HCT116 (cell line): ENCODE data around the gene AUTS2. TPM values are rescaled to one million over a fixed set of nuclear protein-coding genes. Genes with fewer than 3 reads are reported as not detected.

Experiments
- ATAC-seq: fragments of 200-7000 bp; cut with Tn5 transposase; 2 replicates; pipeline ENCODE4 v1.9.1; 2020; ENCODE audit warnings: mild to moderate bottlenecking, moderate library complexity
- BruUV-seq: library from RNA; stranded (reverse); fragments of 400-500 nt; replicated peaks from 2 replicates; lab custom pipeline; 2021; lab: Mats Ljungman, UMichigan
- CTCF ChIA-PET: fragments of 300-600 bp; sonication (Branson Sonifier 250); formaldehyde crosslinking; loops from one replicate; lab custom pipeline; 2021; ENCODE audit warnings: antibody characterized with exemption; lab: Charles Lee
- POLR2A ChIA-PET: fragments of 300-600, 350-600 bp; sonication (Branson Sonifier 250); formaldehyde crosslinking; loops from one replicate; lab custom pipeline; 2021; ENCODE audit warnings: antibody characterized with exemption; lab: Charles Lee
- RAD21 ChIA-PET, 2 experiments: fragments of 300-600 bp; sonication (Branson Sonifier 250); formaldehyde crosslinking; loops; one replicate each; lab custom pipeline; 2023; ENCODE audit warnings: low total read pairs in 2 of 2; ENCODE audit not compliant: uncharacterized antibody in 2 of 2, unreplicated experiment in 2 of 2, low non-redundant PET in 1 of 2; lab: Charles Lee
- DNase-seq: peaks from one replicate; pipeline ENCODE4 v3.0.0-alpha.2; 2010; ENCODE audit warnings: low read depth, low spot score
- H2AFZ ChIP-seq: fragments of 200-600 bp; shearing (Covaris generic), sonication (generic); 2 replicates; pipeline ENCODE4 v1.6.1; 2017; ENCODE audit warnings: low read depth, mixed run types, mixed read lengths, antibody characterized with exemption, low read length; ENCODE audit not compliant: poor library complexity, severe bottlenecking
- H3K27ac ChIP-seq: 2 replicates; pipeline ENCODE4 v1.5.1; 2012; ENCODE audit warnings: low read depth, low read length
- H3K27me3 ChIP-seq: fragments of 200-600 bp; sonication (generic); 2 replicates; pipeline ENCODE4 v1.6.1; 2016; ENCODE audit warnings: mixed run types, low read length, mixed read lengths; ENCODE audit not compliant: insufficient read depth
- H3K36me3 ChIP-seq, 2 experiments: fragments of 200-500 bp in 1 of 2; fragments of 200-600 bp in 1 of 2; sonication (Bioruptor generic) in 1 of 2; sonication (generic) in 1 of 2; 2 replicates each; pipeline versions ENCODE4 v1.5.1 to v1.6.1; 2014 to 2016; ENCODE audit warnings: low read length in 2 of 2, inconsistent platforms in 1 of 2, mixed read lengths in 1 of 2, mixed run types in 1 of 2; ENCODE audit not compliant: insufficient read depth in 2 of 2, control insufficient read depth in 1 of 2
- H3K4me1 ChIP-seq, 2 experiments: fragments of 200-600 bp in 1 of 2; sonication (generic) in 1 of 2; 2 replicates each; pipeline versions ENCODE4 v1.5.1 to v1.6.1; 2012 to 2017; ENCODE audit warnings: low read length in 2 of 2, inconsistent platforms in 1 of 2, mild to moderate bottlenecking in 1 of 2, mixed read lengths in 1 of 2, mixed run types in 1 of 2, moderate library complexity in 1 of 2; ENCODE audit not compliant: insufficient read depth in 2 of 2, control insufficient read depth in 1 of 2
- H3K4me2 ChIP-seq: fragments of 200-600 bp; sonication (generic); 2 replicates; pipeline ENCODE4 v1.6.1; 2017; ENCODE audit warnings: mixed run types, low read length, mixed read lengths
- H3K4me3 ChIP-seq, 2 experiments: fragments of 200-600 bp in 1 of 2; sonication (generic) in 1 of 2; replicated peaks in 1 of 2; 2 replicates each; pipeline ENCODE4 v1.5.1; 2011 to 2016; ENCODE audit warnings: low read length in 2 of 2, control low read depth in 1 of 2, low read depth in 1 of 2, mild to moderate bottlenecking in 1 of 2, mixed read lengths in 1 of 2, mixed run types in 1 of 2
- H3K79me2 ChIP-seq: fragments of 200-600 bp; sonication (generic); 2 replicates; pipeline ENCODE4 v1.6.1; 2017; ENCODE audit warnings: mild to moderate bottlenecking, mixed run types, low read length, moderate library complexity, mixed read lengths; ENCODE audit not compliant: insufficient read depth
- H3K9ac ChIP-seq: fragments of 200-600 bp; sonication (generic); 2 replicates; pipeline ENCODE4 v1.6.1; 2016; ENCODE audit warnings: low read length, mixed read lengths
- H3K9me2 ChIP-seq: fragments of 200-600 bp; sonication (generic), shearing (Covaris generic); 2 replicates; pipeline ENCODE4 v1.6.1; 2017; ENCODE audit warnings: mixed run types, mild to moderate bottlenecking, moderate library complexity; ENCODE audit not compliant: insufficient read depth
- H3K9me3 ChIP-seq, 2 experiments: fragments of 200-500 bp in 1 of 2; fragments of 200-600 bp in 1 of 2; sonication (Bioruptor generic) in 1 of 2; sonication (generic) in 1 of 2; 2 replicates each; pipeline ENCODE4 v1.6.1; 2014 to 2017; ENCODE audit warnings: low read length in 2 of 2, mixed read lengths in 2 of 2, inconsistent platforms in 1 of 2, low read depth in 1 of 2, mild to moderate bottlenecking in 1 of 2, mixed run types in 1 of 2, moderate library complexity in 1 of 2; ENCODE audit not compliant: control insufficient read depth in 1 of 2, insufficient read depth in 1 of 2
- H4K20me1 ChIP-seq: fragments of 200-600 bp; sonication (generic), shearing (Covaris generic); 2 replicates; pipeline ENCODE4 v1.6.1; 2017; ENCODE audit warnings: mixed run types, mild to moderate bottlenecking, moderate library complexity; ENCODE audit not compliant: insufficient read depth
- CTCF ChIP-seq, 3 experiments: fragments of 200-600 bp in 1 of 3; sonication (generic) in 1 of 3; IDR thresholded peaks in 2 of 3; conservative IDR thresholded peaks in 1 of 3; 2 replicates each; pipeline ENCODE4 v1.5.1; 2012 to 2017; ENCODE audit warnings: low read depth in 2 of 3, low read length in 2 of 3, antibody characterized with exemption in 1 of 3, borderline replicate concordance in 1 of 3, control low read depth in 1 of 3, mild to moderate bottlenecking in 1 of 3, mixed read lengths in 1 of 3, mixed run types in 1 of 3, moderate library complexity in 1 of 3; ENCODE audit not compliant: insufficient read depth in 1 of 3
- EGR1 ChIP-seq: IDR thresholded peaks from 2 replicates; pipeline ENCODE4 v1.6.1; 2012; ENCODE audit warnings: low read depth
- ELF1 ChIP-seq: IDR thresholded peaks from 2 replicates; pipeline ENCODE4 v1.6.1; 2012; ENCODE audit warnings: low read depth, borderline replicate concordance
- EZH2 ChIP-seq: fragments of 200-600 bp; sonication (generic); IDR thresholded peaks from 2 replicates; pipeline ENCODE4 v1.6.1; 2017; ENCODE audit warnings: antibody characterized with exemption, mixed run types
- JUND ChIP-seq: IDR thresholded peaks from 2 replicates; pipeline ENCODE4 v1.6.1; 2012
- POLR2A ChIP-seq: IDR thresholded peaks from 2 replicates; pipeline ENCODE4 v1.7.0; 2011; ENCODE audit warnings: borderline replicate concordance; ENCODE audit not compliant: insufficient read depth, insufficient read length; ENCODE audit errors: extremely low read depth
- POLR2AphosphoS5 ChIP-seq: IDR thresholded peaks from 2 replicates; pipeline ENCODE4 v1.6.1; 2011; ENCODE audit warnings: mild to moderate bottlenecking, low read depth, low read length, moderate library complexity
- RAD21 ChIP-seq: IDR thresholded peaks from 2 replicates; pipeline ENCODE4 v1.6.1; 2012; ENCODE audit warnings: low read depth, mild to moderate bottlenecking
- REST ChIP-seq: IDR thresholded peaks from 2 replicates; pipeline ENCODE4 v1.6.1; 2012; ENCODE audit warnings: low read depth
- SIN3A ChIP-seq: IDR thresholded peaks from 2 replicates; pipeline ENCODE4 v1.6.1; 2012; ENCODE audit warnings: low read depth
- SP1 ChIP-seq: IDR thresholded peaks from 2 replicates; pipeline ENCODE4 v1.6.1; 2012; ENCODE audit warnings: low read depth
- SRF ChIP-seq: IDR thresholded peaks from 2 replicates; pipeline ENCODE4 v1.6.1; 2012; ENCODE audit warnings: low read depth
- TCF7L2 ChIP-seq: IDR thresholded peaks from 2 replicates; pipeline ENCODE4 v1.7.0; 2011; ENCODE audit warnings: borderline replicate concordance, inconsistent platforms; ENCODE audit not compliant: insufficient read depth, insufficient read length; ENCODE audit errors: extremely low read depth
- ZFX ChIP-seq: fragments of 450-650 bp; IDR thresholded peaks from 2 replicates; pipeline ENCODE4 v1.6.1; 2017
- intact Hi-C: fragments of 100-400 bp; cut with micrococcal nuclease; formaldehyde crosslinking; loops from 2 replicates; pipeline ENCODE4 v1.10.0; 2022
- total RNA-seq: library from RNA; stranded (reverse); gene quantifications from one replicate; pipeline ENCODE4 v1.2.1, GENCODE V29; 2021; ENCODE audit not compliant: unreplicated experiment

AUTS2 gene
- total RNA-seq, 1 experiment from 2014 or later: 0.93 TPM

- POLR2A ChIA-PET: interaction anchor here (0.7 kb wide), 1 partner anchor 468 kb away, joined by 4 read pairs; no protein-coding TSS in a partner anchor
- no peak overlapping the region for H3K27ac ChIP-seq
- intact Hi-C loops: no loop called here
- no peak overlapping the region for H3K4me2 ChIP-seq
- no peak overlapping the region for H3K4me3 ChIP-seq
- DNase-seq: no peak
- H3K9me3 ChIP-seq: peaks cover 10 to 28% of the 10 kb centered on the region in 2 experiments; a peak in 2 of 4 replicates
- no TSS peak for BruUV-seq
- H3K4me1 ChIP-seq: no peaks in the 10 kb centered on the region
- TF ChIP-seq RAD21 (no peak), CTCF (IDR thresholded peaks at IDR 0.05 in 2 of 3, conservative IDR thresholded peaks at IDR 0.05 in 1 of 3; ENCODE audit: borderline replicate concordance in 1 of 3, insufficient read depth in 1 of 3, low read depth in 2 of 3, low read length in 2 of 3) (no peak), JUND (no peak), POLR2A (no peak), SP1 (no peak), POLR2AphosphoS5 (no peak), TCF7L2 (no peak), SRF (no peak), ELF1 (no peak)
- TF ChIP-seq, all 23 proteins: peak for 0
- Histone ChIP-seq H3K36me3 (no peaks in the 10 kb centered on the region), H3K79me2 (no peaks in the 10 kb centered on the region), H4K20me1 (no peaks in the 10 kb centered on the region), H2AFZ (no peak overlapping the region), H3K9me2 (no peaks in the 10 kb centered on the region), H3K9ac (no peak overlapping the region), H3K27me3 (no peaks in the 10 kb centered on the region)
- no peak for ATAC-seq
- ChIA-PET RAD21 (no interaction called here), CTCF (no interaction called here)
These were observed 557.8 kb downstream of the AUTS2 start for GRCh38 chr7:70156057-70156456.

- Histone ChIP-seq H3K4me2 (no peak overlapping the region), H4K20me1 (no peaks in the 10 kb centered on the region), H3K27ac (no peak overlapping the region), H3K4me1 (no peaks in the 10 kb centered on the region), H2AFZ (no peak overlapping the region), H3K9ac (no peak overlapping the region), H3K36me3 (no peaks in the 10 kb centered on the region), H3K4me3 (no peak overlapping the region), H3K79me2 (no peaks in the 10 kb centered on the region), H3K9me2 (no peaks in the 10 kb centered on the region), H3K27me3 (no peaks in the 10 kb centered on the region), H3K9me3 (peaks cover 6 to 27% of the 10 kb centered on the region in 2 experiments; a peak in 2 of 4 replicates)
- RAD21 ChIA-PET: no interaction called here
- intact Hi-C loops: no loop called here
- no peak for ATAC-seq
- no peak for DNase-seq
- CTCF ChIA-PET: no interaction called here
- no TSS peak for BruUV-seq
- POLR2A ChIA-PET: no interaction called here
- TF ChIP-seq SIN3A (no peak), REST (no peak), CTCF (IDR thresholded peaks at IDR 0.05 in 2 of 3, conservative IDR thresholded peaks at IDR 0.05 in 1 of 3; ENCODE audit: borderline replicate concordance in 1 of 3, insufficient read depth in 1 of 3, low read depth in 2 of 3, low read length in 2 of 3) (no peak), EGR1 (no peak), EZH2 (no peak), SP1 (no peak), ELF1 (no peak), ZFX (no peak), JUND (no peak)
These were observed 560.8 kb downstream of the AUTS2 start for GRCh38 chr7:70159121-70159520.
